Cardiac muscle cell (in vitro differentiated cells and primary cell): ENCODE measurements around the gene NPIPB2. TPM values are rescaled to one million over a fixed set of nuclear protein-coding genes. Genes with fewer than 3 reads are reported as not detected.
"Not testable (repeated sequence)": the region's sequence is repeated elsewhere in the genome, so short reads cannot be mapped to it uniquely, and the experiment has no call there.

Source experiments
- DNase-seq, 2 donors: peaks; one replicate each; pipeline versions ENCODE4 v3.0.0 to v3.0.0-alpha.2; 2010 to 2017; ENCODE audit warnings: low read depth in 1 of 2, low spot score in 1 of 2
- H3K27ac ChIP-seq: fragments of 200-600 bp; sonication (generic); 2 replicates; pipeline ENCODE4 v1.5.1; 2016
- H3K27me3 ChIP-seq: fragments of 200-600 bp; sonication (generic); 2 replicates; pipeline ENCODE4 v1.6.0; 2016; ENCODE audit warnings: control low read depth
- H3K36me3 ChIP-seq: fragments of 200-600 bp; sonication (generic); 2 replicates; pipeline ENCODE4 v1.5.1; 2016; ENCODE audit warnings: control low read depth
- H3K4me1 ChIP-seq: fragments of 200-600 bp; sonication (generic); 2 replicates; pipeline ENCODE4 v1.8.1; 2017; ENCODE audit warnings: low read depth, mild to moderate bottlenecking, mixed run types
- H3K4me3 ChIP-seq: fragments of 200-600 bp; sonication (generic); 2 replicates; pipeline ENCODE4 v1.5.1; 2016; ENCODE audit warnings: mild to moderate bottlenecking
- H3K9me3 ChIP-seq: fragments of 200-600 bp; sonication (generic); 2 replicates; pipeline ENCODE4 v1.5.1; 2017; ENCODE audit warnings: low read depth, mild to moderate bottlenecking, control low read depth
- CTCF ChIP-seq: IDR thresholded peaks from 2 replicates; pipeline ENCODE4 v1.5.1; 2012; ENCODE audit warnings: low read depth, mild to moderate bottlenecking, low read length
- polyA plus RNA-seq: library from polyadenylated mRNA; unstranded; fragments of >200 nt; fragmentation: Nextera tagmentation; extraction: Ambion mirVana; gene quantifications from 2 replicates; pipeline ENCODE4 v1.2.1, GENCODE V29; 2016
- total RNA-seq: library from RNA; depleted of rRNA; stranded (reverse); fragments of >200 nt; gene quantifications from 2 replicates; pipeline ENCODE4 v1.2.3, GENCODE V29; 2016

Gene NPIPB2
- total and polyA plus RNA-seq, 2 experiments from 2014 or later: 4.8 to 13.0 TPM

GRCh38 chr16:11964761-11965551 is 23.1 kb upstream of the NPIPB2 start, which contains the start of gene TNFRSF17:
Gene TNFRSF17 (plus strand): TSS chr16:11965210. CDS start chr16:11965325, 115 bp downstream.
- no peaks in the 10 kb centered on the region for H3K36me3 ChIP-seq
- no peak within 1 kb of the TSS for H3K27ac ChIP-seq
- H3K27me3 ChIP-seq: no peaks in the 10 kb centered on the region
- H3K4me3 ChIP-seq: no peak within 1 kb of the TSS
- no peaks in the 10 kb centered on the region for H3K9me3 ChIP-seq
- no peak for TF ChIP-seq CTCF
- no peak for DNase-seq
- no peaks in the 10 kb centered on the region for H3K4me1 ChIP-seq

DNA sequence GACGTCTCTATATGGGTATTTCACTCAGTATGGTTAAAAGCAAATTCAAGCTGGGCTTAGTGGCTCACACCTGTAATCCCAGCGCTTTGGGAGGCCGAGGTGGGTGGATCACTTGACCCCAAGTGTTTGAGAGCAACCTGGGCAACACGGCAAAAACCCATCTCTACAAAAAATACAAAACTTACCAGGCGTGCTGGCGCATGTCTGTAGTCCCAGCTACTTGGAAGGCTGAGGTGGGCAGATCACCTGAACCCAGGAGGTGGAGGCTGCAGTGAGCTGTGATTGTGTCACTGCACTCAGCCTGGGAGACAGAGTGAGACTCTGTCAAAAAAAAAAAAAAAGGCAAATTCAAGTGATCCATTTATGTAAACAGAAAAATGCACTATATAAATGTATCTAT is 21.9 kb upstream of the NPIPB2 start:
- no peak for DNase-seq
- H3K36me3 ChIP-seq: no peaks in the 10 kb centered on the region
- no peaks in the 10 kb centered on the region for H3K27me3 ChIP-seq
- no peak overlapping the region for H3K27ac ChIP-seq
- TF ChIP-seq CTCF: no peak
- H3K4me1 ChIP-seq: no peaks in the 10 kb centered on the region
- no peak overlapping the region for H3K4me3 ChIP-seq
- H3K9me3 ChIP-seq: no peaks in the 10 kb centered on the region

DNA sequence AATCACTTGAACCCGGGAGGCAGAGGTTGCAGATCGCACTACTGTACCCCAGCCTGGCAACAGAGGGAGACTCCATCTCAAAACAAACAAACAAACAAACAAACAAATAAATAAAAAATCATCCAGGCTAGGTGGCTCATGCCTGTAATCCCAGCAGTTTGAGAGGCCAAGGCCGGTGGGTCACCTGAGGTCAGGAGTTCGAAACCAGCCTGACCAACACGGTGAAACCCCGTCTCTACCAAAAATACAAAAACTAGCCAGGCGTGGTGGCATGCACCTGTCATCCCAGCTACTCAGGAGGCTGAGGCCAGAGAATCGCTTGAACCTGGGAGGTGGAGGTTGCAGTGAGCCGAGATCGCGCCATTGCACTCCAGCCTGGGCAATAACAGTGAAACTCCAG is 21.1 kb upstream of the NPIPB2 start:
- H3K27ac ChIP-seq, H3K9me3 ChIP-seq, DNase-seq, H3K36me3 ChIP-seq, H3K4me1 ChIP-seq, H3K27me3 ChIP-seq, H3K4me3 ChIP-seq: not testable (repeated sequence)

DNA sequence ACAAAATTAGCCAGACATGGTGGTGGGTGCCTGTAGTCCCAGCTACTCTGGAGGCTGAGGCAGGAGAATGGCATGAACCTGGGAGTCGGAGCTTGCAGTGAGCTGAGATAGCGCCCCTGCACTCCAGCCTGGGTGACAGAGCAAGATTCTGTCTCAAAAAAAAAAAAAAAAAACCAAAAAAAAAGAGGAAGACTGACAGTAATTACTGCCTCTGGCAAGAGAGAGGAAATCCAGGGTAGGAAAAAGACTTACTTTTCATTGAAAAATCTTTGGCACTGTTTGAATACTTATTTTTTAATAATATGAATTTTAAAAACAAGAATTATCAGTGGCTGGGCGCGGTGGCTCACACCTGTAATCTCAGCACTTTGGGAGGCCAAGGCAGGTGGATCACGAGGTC is 20.6 kb upstream of the NPIPB2 start:
- not testable (repeated sequence) for H3K9me3 ChIP-seq, H3K27ac ChIP-seq, H3K27me3 ChIP-seq, H3K36me3 ChIP-seq, DNase-seq, H3K4me1 ChIP-seq, H3K4me3 ChIP-seq

DNA sequence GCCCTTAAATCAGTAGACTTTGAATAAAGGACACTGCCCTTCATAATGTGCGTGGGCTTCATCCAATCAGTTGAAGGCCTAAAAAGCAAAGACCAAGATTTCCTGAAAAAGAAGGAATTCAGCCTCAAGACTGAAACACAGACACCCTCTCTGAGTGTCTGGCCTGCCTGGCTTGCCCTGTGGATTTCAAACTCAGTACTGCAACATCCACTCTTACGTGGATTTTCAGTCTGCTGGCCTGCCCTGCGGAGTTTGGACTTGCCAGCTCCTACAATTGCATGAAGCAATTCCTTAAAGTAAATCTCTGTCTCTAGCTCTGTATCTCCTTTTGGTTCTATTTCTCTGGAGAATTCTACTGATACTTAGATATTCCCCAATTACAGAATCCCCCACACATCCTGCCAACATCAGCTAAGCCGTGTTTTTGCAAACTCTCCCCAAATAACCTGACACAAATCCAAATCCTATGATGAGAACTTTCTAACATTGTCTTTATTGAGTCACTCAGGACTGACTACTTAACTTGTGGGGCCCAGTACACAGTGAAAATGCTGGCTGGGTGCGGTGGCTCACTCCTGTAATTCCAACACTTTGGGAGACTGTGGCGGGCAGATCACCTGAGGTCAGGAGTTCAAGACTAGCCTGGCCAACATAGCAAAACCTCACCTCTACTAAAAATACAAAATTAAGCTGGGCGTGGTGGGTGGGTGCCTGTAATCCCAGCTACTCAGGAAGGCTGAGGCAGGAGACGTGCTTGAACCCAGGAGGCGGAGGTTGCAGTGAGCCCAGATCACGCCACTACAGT is 15.9 kb upstream of the NPIPB2 start:
- Histone ChIP-seq H3K9me3 (no peaks in the 10 kb centered on the region), H3K36me3 (no peaks in the 10 kb centered on the region), H3K4me1 (no peaks in the 10 kb centered on the region), H3K27ac (no peak overlapping the region), H3K27me3 (no peaks in the 10 kb centered on the region), H3K4me3 (no peak overlapping the region)
- DNase-seq: no peak
- no peak for TF ChIP-seq CTCF

GRCh38 chr16:11956558-11956957 is 14.7 kb upstream of the NPIPB2 start:
- no peaks in the 10 kb centered on the region for H3K9me3 ChIP-seq
- H3K36me3 ChIP-seq: no peaks in the 10 kb centered on the region
- H3K27ac ChIP-seq: no peak overlapping the region
- H3K27me3 ChIP-seq: no peaks in the 10 kb centered on the region
- no peak for DNase-seq
- H3K4me1 ChIP-seq: no peaks in the 10 kb centered on the region
- H3K4me3 ChIP-seq: no peak overlapping the region
- no peak for TF ChIP-seq CTCF
